Type B pancreatic cell (in vitro differentiated cells): ENCODE measurements around the gene LCN6. TPM values are rescaled to one million over a fixed set of nuclear protein-coding genes. Genes with fewer than 3 reads are reported as not detected.
"Not testable (repeated sequence)": the region's sequence is repeated elsewhere in the genome, so short reads cannot be mapped to it uniquely, and the experiment has no call there.

Experiments used
- DNase-seq: peaks from one replicate; pipeline ENCODE4 v3.0.0; 2021; ENCODE audit warnings: mixed read lengths; ENCODE audit not compliant: unreplicated experiment; ENCODE audit errors: extremely low spot score
- H3K27ac Mint-ChIP-seq: 2 replicates; pipeline ENCODE4 v1.8.0; 2021; ENCODE audit warnings: mild to moderate bottlenecking, mixed read lengths
- H3K27me3 Mint-ChIP-seq: 2 replicates; pipeline ENCODE4 v1.8.0; 2021; ENCODE audit warnings: mixed read lengths
- H3K36me3 Mint-ChIP-seq: 2 replicates; pipeline ENCODE4 v1.8.0; 2021; ENCODE audit warnings: mixed read lengths
- H3K4me1 Mint-ChIP-seq: one replicate; pipeline ENCODE4 v1.8.0; 2021; ENCODE audit warnings: mixed read lengths; ENCODE audit not compliant: unreplicated experiment
- H3K4me3 Mint-ChIP-seq: 2 replicates; pipeline ENCODE4 v1.8.0; 2021; ENCODE audit warnings: mild to moderate bottlenecking, mixed read lengths
- H3K9me3 Mint-ChIP-seq: 2 replicates; pipeline ENCODE4 v1.8.0; 2021; ENCODE audit warnings: mixed read lengths
- total RNA-seq: library from RNA; stranded (reverse); gene quantifications from 2 replicates; pipeline ENCODE4 v1.2.1, GENCODE V29; 2021; ENCODE audit warnings: low replicate concordance
- TF ChIP-seq, protein P1 (sequence below): fragments of 200-600 bp; sonication (generic); conservative IDR thresholded peaks from 2 replicates; pipeline ENCODE4 v1.5.0; 2021; ENCODE audit warnings: antibody characterized with exemption, mild to moderate bottlenecking

The LCN6 gene
- total RNA-seq, 1 donor from 2014 or later: not detected

DNA sequence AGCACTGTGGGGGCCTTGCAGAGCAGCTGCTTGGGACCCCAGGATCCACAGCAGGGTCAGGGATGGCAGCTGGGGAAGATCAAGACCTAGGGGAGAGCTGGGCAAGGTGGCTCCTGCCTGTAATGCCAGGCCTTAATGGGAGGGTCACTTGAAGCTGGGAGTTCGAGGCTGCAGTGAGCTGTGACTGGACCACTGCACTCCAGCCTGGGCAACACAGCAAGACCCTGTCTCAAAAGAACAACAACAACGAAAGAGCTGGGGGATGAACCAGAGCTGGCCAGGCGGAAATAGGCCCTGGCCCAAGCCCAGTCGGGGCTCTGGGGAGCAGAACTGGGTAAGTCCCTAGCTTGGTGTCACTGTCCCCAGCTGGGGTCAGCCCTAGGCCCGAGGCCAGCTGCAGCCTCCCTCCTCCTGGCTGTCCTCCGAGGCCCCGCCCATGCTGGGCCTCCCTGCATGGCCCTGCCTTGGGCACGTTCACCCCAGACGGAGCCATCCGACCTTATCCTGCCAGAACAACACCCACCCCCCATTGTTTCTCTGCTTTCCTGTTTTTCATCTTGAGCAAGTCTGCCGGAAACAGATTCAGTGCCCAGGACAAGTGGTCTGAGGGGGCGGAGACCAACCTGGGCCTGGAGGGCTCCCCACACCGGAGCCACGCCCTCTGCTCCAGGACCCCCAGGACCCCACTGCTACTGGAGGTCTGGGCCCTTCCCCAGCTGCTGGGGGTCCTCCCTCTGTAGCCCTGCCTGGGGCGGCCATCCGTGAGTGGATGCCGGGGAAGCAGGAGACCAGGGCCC lies 34.0 kb downstream of the LCN6 start:
- H3K27ac Mint-ChIP-seq: no peak overlapping the region
- H3K4me3 Mint-ChIP-seq: peak overlapping the region; percentile 83
- H3K9me3 Mint-ChIP-seq: no peaks in the 10 kb centered on the region
- TF ChIP-seq, protein P1, sequence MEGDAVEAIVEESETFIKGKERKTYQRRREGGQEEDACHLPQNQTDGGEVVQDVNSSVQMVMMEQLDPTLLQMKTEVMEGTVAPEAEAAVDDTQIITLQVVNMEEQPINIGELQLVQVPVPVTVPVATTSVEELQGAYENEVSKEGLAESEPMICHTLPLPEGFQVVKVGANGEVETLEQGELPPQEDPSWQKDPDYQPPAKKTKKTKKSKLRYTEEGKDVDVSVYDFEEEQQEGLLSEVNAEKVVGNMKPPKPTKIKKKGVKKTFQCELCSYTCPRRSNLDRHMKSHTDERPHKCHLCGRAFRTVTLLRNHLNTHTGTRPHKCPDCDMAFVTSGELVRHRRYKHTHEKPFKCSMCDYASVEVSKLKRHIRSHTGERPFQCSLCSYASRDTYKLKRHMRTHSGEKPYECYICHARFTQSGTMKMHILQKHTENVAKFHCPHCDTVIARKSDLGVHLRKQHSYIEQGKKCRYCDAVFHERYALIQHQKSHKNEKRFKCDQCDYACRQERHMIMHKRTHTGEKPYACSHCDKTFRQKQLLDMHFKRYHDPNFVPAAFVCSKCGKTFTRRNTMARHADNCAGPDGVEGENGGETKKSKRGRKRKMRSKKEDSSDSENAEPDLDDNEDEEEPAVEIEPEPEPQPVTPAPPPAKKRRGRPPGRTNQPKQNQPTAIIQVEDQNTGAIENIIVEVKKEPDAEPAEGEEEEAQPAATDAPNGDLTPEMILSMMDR: no peak
- no peak for DNase-seq
- peaks cover 4% of the 10 kb centered on the region for H3K4me1 Mint-ChIP-seq
- H3K36me3 Mint-ChIP-seq: peaks cover 3% of the 10 kb centered on the region
- no peaks in the 10 kb centered on the region for H3K27me3 Mint-ChIP-seq

DNA sequence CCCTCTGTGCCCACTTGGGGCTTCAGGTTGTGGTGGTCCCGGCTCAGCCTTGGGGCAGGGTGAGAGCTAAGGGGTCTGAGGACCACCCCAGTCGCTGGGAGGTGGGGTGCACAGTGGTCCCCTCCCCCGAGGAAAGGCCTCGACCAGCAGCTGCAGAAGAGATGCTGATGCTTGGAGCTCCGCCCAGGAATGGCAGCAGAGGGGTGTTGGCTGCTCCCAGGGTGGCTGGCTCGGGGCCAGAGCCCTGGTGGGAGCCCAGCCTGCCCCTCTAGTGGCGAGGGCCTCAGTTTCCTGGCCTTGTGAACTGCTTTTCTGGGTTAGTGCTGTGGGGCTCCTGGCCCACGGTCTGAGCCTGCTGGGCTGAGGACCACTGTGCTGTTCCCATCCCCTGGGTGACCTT lies 34.8 kb downstream of the LCN6 start:
- Mint-ChIP-seq H3K9me3 (no peaks in the 10 kb centered on the region), H3K4me3 (peak overlapping the region; percentile 83), H3K27me3 (no peaks in the 10 kb centered on the region), H3K4me1 (peaks cover 4% of the 10 kb centered on the region), H3K36me3 (peaks cover 3% of the 10 kb centered on the region), H3K27ac (no peak overlapping the region)
- DNase-seq: no peak
- TF ChIP-seq, protein P1: no peak

DNA sequence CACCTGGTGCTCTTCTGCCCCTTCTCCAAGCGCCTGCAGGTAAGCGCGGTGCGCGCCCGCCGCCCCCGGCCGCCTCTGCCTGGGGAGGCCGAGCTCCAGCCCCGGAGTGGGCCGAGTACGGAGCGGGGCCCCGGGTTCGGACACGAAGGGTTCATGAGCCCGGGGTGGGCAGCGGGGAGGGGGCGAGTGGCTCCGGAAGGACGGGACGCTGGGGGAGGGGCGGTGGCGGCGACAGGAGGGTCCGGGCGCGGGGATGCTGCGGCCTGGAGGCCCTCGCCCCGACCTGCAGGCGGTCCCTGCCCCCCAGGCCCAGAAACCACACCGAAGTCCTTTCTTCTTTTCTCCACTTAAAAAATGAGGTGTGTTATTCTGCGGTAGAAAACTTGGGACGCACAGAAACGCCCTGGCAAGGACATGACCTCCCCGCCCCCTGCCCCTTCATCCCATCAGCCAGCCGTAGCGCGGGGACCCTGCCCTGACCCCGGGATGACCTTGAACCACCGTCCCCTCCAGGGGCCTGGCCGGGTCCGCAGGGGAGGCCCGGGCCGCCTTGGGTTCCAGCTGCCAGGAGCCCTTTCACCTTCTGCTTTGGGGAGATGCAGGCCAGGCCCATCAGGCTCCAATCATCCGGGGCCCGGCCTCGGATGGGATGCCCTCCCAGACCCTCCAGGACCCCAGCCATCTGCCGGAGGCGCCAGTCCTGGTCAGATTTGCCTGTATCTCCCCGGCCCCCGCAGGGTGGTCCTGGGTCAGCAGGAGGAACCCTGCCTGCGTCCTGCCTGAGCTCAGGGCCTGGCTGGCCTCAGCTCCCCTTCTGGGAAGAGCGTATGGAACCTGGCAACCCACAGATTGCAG lies 35.4 kb downstream of the LCN6 start:
- H3K9me3 Mint-ChIP-seq: no peaks in the 10 kb centered on the region
- TF ChIP-seq, protein P1: no peak
- DNase-seq: no peak
- H3K27me3 Mint-ChIP-seq: no peaks in the 10 kb centered on the region
- peaks cover 8% of the 10 kb centered on the region for H3K4me1 Mint-ChIP-seq
- peaks cover 3% of the 10 kb centered on the region for H3K36me3 Mint-ChIP-seq
- H3K4me3 Mint-ChIP-seq: peak overlapping the region; percentile 83
- no peak overlapping the region for H3K27ac Mint-ChIP-seq

DNA sequence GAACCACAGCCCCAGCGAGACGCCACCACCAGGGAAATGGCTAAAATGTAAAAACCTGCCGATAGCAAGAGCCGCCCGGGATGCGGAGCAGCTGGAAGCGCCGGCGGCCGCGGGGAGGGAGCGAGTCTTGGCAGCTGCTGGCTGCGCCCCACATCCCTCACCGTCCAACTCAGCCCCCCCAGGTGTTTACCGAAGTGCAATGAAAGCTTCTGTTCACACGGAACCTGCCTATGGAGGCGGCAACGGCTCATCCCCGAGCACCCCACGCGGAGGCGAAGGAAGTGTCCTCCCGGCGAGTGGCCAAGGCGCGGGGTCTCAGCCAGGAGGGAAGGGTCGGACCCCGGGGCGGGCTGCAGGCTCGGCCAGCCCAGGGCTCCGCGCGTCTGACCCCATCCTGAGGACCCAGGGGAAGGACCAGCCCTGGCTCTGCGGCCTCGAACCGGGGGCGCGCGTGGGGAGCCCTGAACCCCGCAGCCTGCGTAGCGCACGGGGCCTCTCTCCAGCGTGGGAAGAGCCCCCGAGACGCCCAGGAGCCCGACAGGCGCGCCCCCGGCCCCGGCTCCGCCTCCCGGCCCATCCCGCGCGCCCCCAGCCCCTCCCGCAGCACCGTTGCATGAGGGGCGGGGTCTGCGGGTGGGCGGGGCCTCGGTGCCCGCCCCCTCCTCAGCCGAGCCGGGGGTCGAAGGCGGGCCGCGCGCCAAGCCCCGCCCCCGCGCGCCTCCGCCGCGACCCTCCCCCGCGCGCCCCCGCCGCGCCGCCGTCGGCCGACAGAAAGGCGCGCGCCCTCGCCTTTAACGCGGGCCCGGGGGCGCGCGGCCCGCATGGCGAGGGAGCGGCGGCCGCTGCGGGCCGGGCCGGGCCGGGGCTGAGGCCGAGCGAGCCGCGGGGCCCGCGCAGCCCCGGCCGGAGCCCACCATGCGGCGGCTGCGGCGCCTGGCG lies 36.3 kb downstream of the LCN6 start, which contains the start of gene DIPK1B:
DIPK1B (plus strand) TSS at position 822 of the 939 bp plus-strand sequence; CDS start at position 916, 94 bp downstream.
- Mint-ChIP-seq H3K9me3 (no peaks in the 10 kb centered on the region), H3K36me3 (peaks cover 3% of the 10 kb centered on the region), H3K27me3 (no peaks in the 10 kb centered on the region), H3K27ac (no peak within 1 kb of the TSS), H3K4me1 (peaks cover 9% of the 10 kb centered on the region), H3K4me3 (peak within 1 kb of the TSS; percentile 87)
- no peak for DNase-seq
- TF ChIP-seq, protein P1: peak; percentile 42

DNA sequence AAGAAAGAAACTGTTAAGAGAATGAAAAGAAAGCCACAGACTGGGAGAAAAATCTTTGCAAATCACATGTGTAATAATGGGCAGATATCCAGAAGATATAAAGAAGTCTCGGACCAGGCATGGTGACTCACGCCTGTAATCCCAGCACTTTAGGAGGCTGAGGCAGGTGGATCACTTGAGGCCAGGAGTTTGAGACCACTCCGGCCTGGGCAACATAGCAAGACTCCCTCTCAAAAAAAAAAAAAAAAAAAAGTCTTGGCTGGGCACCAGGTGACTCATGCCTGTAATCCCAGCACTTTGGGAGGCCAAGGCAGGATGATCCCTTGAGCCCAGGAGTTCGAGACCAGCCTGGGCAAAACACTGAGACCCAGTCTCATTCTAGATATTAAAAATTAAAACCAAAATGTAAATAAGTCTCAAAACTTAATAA lies 37.1 kb downstream of the LCN6 start:
- H3K4me1 Mint-ChIP-seq, H3K27me3 Mint-ChIP-seq, H3K27ac Mint-ChIP-seq, DNase-seq, H3K36me3 Mint-ChIP-seq, H3K9me3 Mint-ChIP-seq: not testable (repeated sequence)
- H3K4me3 Mint-ChIP-seq: peak overlapping the region; percentile 87
